SK-N-MC (cell line): Measurements from ENCODE around the gene MED17.

Source experiments
- DNase-seq: peaks from one replicate; pipeline ENCODE4 v3.0.0-alpha.2; 2011; ENCODE audit warnings: low read depth, low spot score
- H3K27ac ChIP-seq: fragments of 200-600 bp; sonication (generic); 2 replicates; pipeline ENCODE4 v1.5.1; 2016; ENCODE audit warnings: mixed run types
- H3K36me3 ChIP-seq: fragments of 200-600 bp; sonication (generic); 2 replicates; pipeline ENCODE4 v1.6.1; 2017; ENCODE audit warnings: antibody characterized with exemption, low read length, mixed read lengths; ENCODE audit not compliant: insufficient read depth
- H3K4me3 ChIP-seq: fragments of 200-600 bp; sonication (generic); 2 replicates; pipeline ENCODE4 v1.5.1; 2016
- H3K9ac ChIP-seq: fragments of 200-600 bp; sonication (generic); 2 replicates; pipeline ENCODE4 v1.8.0; 2017; ENCODE audit warnings: mixed run types, mixed read lengths; ENCODE audit not compliant: insufficient read length
- H3K9me3 ChIP-seq: fragments of 200-600 bp; sonication (generic); 2 replicates; pipeline ENCODE4 v1.6.1; 2017; ENCODE audit warnings: low read depth, mild to moderate bottlenecking, antibody characterized with exemption, low read length, moderate library complexity, mixed read lengths
- EZH2 ChIP-seq: fragments of 200-600 bp; sonication (generic); IDR thresholded peaks from one replicate; pipeline ENCODE4 v1.6.1; 2017; ENCODE audit warnings: antibody characterized with exemption
- FOXP2 ChIP-seq: optimal IDR thresholded peaks from 2 replicates; pipeline ENCODE3; 2011; ENCODE audit warnings: mild to moderate bottlenecking, moderate library complexity; ENCODE audit not compliant: insufficient read depth; ENCODE audit errors: extremely low read length, control extremely low read depth
- POLR2AphosphoS5 ChIP-seq: IDR thresholded peaks from 2 replicates; pipeline ENCODE4 v1.6.1; 2012; ENCODE audit warnings: mild to moderate bottlenecking, low read depth, low read length, borderline replicate concordance

The MED17 gene

GRCh38 chr11:93791493-93791892 is 7.4 kb downstream of the MED17 start:
- TF ChIP-seq POLR2AphosphoS5 (no peak), FOXP2 (no peak), EZH2 (no peak)
- Histone ChIP-seq H3K27ac (no peak overlapping the region), H3K9me3 (no peaks in the 10 kb centered on the region), H3K4me3 (no peak overlapping the region), H3K36me3 (peaks cover 95% of the 10 kb centered on the region), H3K9ac (no peak overlapping the region)
- DNase-seq = no peak

GRCh38 chr11:93796441-93797231 is 12.6 kb downstream of the MED17 start:
- Histone ChIP-seq H3K4me3 (no peak overlapping the region), H3K36me3 (peaks cover 96% of the 10 kb centered on the region), H3K9ac (no peak overlapping the region), H3K27ac (peak overlapping the region; percentile 55), H3K9me3 (no peaks in the 10 kb centered on the region)
- TF ChIP-seq EZH2 = no peak
- no peak for TF ChIP-seq FOXP2
- TF ChIP-seq POLR2AphosphoS5 = no peak
- no peak for DNase-seq

GRCh38 chr11:93801366-93801765 is 17.3 kb downstream of the MED17 start:
- TF ChIP-seq POLR2AphosphoS5 (no peak), EZH2 (no peak), FOXP2 (no peak)
- Histone ChIP-seq H3K4me3 (no peak overlapping the region), H3K36me3 (peaks cover 92% of the 10 kb centered on the region), H3K27ac (no peak overlapping the region), H3K9ac (no peak overlapping the region), H3K9me3 (no peaks in the 10 kb centered on the region)
- no peak for DNase-seq

GRCh38 chr11:93804879-93805278 is 20.8 kb downstream of the MED17 start:
- Histone ChIP-seq H3K36me3 (peaks cover 91% of the 10 kb centered on the region), H3K4me3 (no peak overlapping the region), H3K9me3 (no peaks in the 10 kb centered on the region), H3K27ac (no peak overlapping the region), H3K9ac (no peak overlapping the region)
- no peak for DNase-seq
- no peak for TF ChIP-seq EZH2
- no peak for TF ChIP-seq POLR2AphosphoS5
- no peak for TF ChIP-seq FOXP2

GRCh38 chr11:93807980-93808379 is 23.9 kb downstream of the MED17 start:
- Histone ChIP-seq H3K9me3 (no peaks in the 10 kb centered on the region), H3K9ac (no peak overlapping the region), H3K36me3 (peaks cover 90% of the 10 kb centered on the region), H3K4me3 (no peak overlapping the region), H3K27ac (no peak overlapping the region)
- TF ChIP-seq POLR2AphosphoS5 = no peak
- no peak for TF ChIP-seq FOXP2
- no peak for DNase-seq

- TF ChIP-seq POLR2AphosphoS5 (no peak), FOXP2 (no peak), EZH2 (no peak)
- no peak for DNase-seq
- no peak overlapping the region for H3K27ac ChIP-seq
- H3K4me3 ChIP-seq = no peak overlapping the region
- peaks cover 66% of the 10 kb centered on the region for H3K36me3 ChIP-seq
- no peaks in the 10 kb centered on the region for H3K9me3 ChIP-seq
- no peak overlapping the region for H3K9ac ChIP-seq
Observed at GRCh38 chr11:93813974-93814373, 29.9 kb downstream of the MED17 start.

- Histone ChIP-seq H3K36me3 (peaks cover 55% of the 10 kb centered on the region), H3K27ac (no peak overlapping the region), H3K9ac (no peak overlapping the region), H3K9me3 (no peaks in the 10 kb centered on the region), H3K4me3 (no peak overlapping the region)
- no peak for DNase-seq
- TF ChIP-seq FOXP2 (no peak), POLR2AphosphoS5 (no peak), EZH2 (no peak)
Observed at GRCh38 chr11:93814966-93815633, 31.0 kb downstream of the MED17 start.

- no peak for TF ChIP-seq FOXP2
- no peak for TF ChIP-seq POLR2AphosphoS5
- no peak overlapping the region for H3K9ac ChIP-seq
- no peak for DNase-seq
Observed at GRCh38 chr11:93817426-93818348, 33.6 kb downstream of the MED17 start.

More at GRCh38 chr11:93817426-93818348, 33.6 kb downstream of the MED17 start:
- H3K9me3 ChIP-seq = no peaks in the 10 kb centered on the region
- H3K36me3 ChIP-seq = peaks cover 31% of the 10 kb centered on the region
- no peak overlapping the region for H3K4me3 ChIP-seq
- 0 out of 2 replicates have a peak overlapping the region, but pooled peaks have one; percentile 9 for H3K27ac ChIP-seq
